ENCODE results near the gene CACNB1. TPM values are rescaled to one million over a fixed set of nuclear protein-coding genes. Genes with fewer than 3 reads are reported as not detected.

The CACNB1 gene
- polyA plus RNA-seq, 1 donor (not counting 4 experiments of a cell fraction or from before 2014, with no cell fraction given), result 4.0 TPM

DNA sequence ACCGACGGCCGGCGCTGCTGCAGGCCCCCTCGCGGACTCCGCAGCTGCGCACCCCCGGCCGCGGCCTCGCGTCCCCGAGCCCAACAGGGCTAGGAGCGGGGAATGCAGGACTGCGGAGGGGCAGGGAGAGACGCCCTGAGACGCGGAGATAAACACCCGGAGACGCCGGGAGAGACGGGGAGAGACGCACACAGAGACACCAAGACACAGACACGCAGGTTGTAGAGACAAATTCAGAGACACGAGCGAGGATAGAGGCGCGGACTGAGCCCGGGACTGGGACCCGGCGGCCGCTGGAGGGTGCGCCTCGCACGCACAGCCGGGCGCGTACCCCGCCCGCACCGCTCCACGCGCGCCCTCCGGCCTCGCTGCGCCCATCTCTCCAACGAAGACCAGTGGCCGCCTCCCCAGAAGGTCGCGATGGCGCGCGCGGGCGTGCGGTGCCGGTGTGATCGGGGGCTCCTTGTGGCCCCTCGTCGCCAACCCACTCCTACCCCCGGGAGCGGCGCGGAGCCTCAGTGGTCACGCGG, 27.4 kb upstream of the CACNB1 start:
- no peak overlapping the region for H3K4me3 ChIP-seq (ENCODE audit: control insufficient read depth in 2 of 3, extremely low read depth in 1 of 3, insufficient read depth in 2 of 3, low read depth in 1 of 3, low read length in 3 of 3)

DNA sequence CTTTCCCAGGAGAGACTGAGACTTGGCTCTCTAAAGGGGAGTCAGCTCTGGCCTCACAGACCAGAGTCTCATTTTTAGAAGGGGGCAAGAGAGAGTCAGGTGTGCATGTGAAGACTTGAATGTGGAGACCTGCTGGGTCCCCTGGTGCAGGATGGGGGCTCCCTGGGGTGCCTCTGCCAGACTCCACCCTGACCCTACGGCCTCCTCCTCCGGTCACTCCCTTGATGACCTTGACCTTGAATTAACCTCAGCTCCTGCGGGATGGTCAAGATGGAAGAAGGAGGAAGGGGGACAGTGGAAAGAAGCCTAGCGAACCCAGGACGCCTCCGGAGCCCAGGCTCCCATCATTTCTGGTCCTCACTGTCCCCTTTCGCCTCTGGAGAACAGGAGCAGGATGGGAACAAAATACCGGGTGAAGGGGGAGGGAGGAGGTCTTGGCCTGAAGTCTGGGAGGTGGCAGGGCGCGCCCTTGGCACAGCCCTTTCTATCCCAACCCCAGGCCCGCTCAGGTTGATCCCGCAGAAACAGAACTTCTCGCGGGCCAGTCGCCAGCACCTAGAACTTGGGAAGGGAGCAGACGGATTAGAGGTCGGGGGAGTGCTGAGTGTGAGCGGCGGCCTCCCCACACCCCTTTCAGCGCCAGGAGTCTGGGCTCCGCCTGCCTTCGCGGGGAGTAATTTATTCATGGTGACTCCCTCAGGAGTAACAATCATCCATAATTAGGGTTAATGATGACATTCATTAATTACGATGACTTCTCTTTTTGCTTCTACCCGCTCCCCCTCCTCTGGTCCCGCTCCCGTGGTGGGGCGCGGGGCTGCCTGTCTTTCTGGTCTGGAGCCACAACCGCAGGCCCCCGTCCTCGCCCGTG, 26.7 kb upstream of the CACNB1 start:
- Histone ChIP-seq H3K4me1 (ENCODE audit: control insufficient read depth, extremely low read depth, insufficient read depth, low read length) (no peaks in the 10 kb centered on the region), H3K9me3 (ENCODE audit: control insufficient read depth, low read depth, low read length) (no peaks in the 10 kb centered on the region), H3K27ac (ENCODE audit: control insufficient read depth, insufficient read depth, low read length) (no peak overlapping the region), H3K36me3 (ENCODE audit: control insufficient read depth in 2 of 2, extremely low read depth in 1 of 2, insufficient read depth in 2 of 2, low read length in 2 of 2) (no peaks in the 10 kb centered on the region), H3K9ac (ENCODE audit: control insufficient read depth, extremely low read depth, insufficient read depth, low read length) (no peak overlapping the region), H3K27me3 (ENCODE audit: control insufficient read depth, extremely low read depth, insufficient read depth, low read length) (peaks cover 74% of the 10 kb centered on the region), H3K9me1 (ENCODE audit: control insufficient read depth, extremely low read depth, insufficient read depth, low read length) (no peaks in the 10 kb centered on the region), H3K79me2 (ENCODE audit: control insufficient read depth, insufficient read depth, low read length) (no peaks in the 10 kb centered on the region), H2AFZ (ENCODE audit: control insufficient read depth, low read length) (no peak overlapping the region), H3K4me3 (ENCODE audit: control insufficient read depth in 2 of 3, extremely low read depth in 1 of 3, insufficient read depth in 2 of 3, low read depth in 1 of 3, low read length in 3 of 3) (no peak overlapping the region), H3K4me2 (ENCODE audit: control insufficient read depth, extremely low read depth, insufficient read depth, low read depth, low read length) (no peak overlapping the region), H4K20me1 (ENCODE audit: control insufficient read depth, extremely low read depth, insufficient read depth, low read length) (no peaks in the 10 kb centered on the region)
- TF ChIP-seq EZH2 (IDR thresholded peaks at IDR 0.05; ENCODE audit: low read length), result peak; percentile 81
- TF ChIP-seq, protein P1, sequence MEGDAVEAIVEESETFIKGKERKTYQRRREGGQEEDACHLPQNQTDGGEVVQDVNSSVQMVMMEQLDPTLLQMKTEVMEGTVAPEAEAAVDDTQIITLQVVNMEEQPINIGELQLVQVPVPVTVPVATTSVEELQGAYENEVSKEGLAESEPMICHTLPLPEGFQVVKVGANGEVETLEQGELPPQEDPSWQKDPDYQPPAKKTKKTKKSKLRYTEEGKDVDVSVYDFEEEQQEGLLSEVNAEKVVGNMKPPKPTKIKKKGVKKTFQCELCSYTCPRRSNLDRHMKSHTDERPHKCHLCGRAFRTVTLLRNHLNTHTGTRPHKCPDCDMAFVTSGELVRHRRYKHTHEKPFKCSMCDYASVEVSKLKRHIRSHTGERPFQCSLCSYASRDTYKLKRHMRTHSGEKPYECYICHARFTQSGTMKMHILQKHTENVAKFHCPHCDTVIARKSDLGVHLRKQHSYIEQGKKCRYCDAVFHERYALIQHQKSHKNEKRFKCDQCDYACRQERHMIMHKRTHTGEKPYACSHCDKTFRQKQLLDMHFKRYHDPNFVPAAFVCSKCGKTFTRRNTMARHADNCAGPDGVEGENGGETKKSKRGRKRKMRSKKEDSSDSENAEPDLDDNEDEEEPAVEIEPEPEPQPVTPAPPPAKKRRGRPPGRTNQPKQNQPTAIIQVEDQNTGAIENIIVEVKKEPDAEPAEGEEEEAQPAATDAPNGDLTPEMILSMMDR (optimal IDR thresholded peaks at IDR 0.05 in 1 of 3, IDR thresholded peaks at IDR 0.05 in 1 of 3, conservative IDR thresholded peaks at IDR 0.05 in 1 of 3; ENCODE audit: extremely low read depth in 1 of 3, insufficient read depth in 2 of 3, low read length in 3 of 3), result no peak
- DNase-seq (ENCODE audit: low read depth, low spot score) (no peak), FAIRE-seq (no peak)
- dilution Hi-C loops (cut with MboI; ENCODE audit: extremely low pct_ligation_motif_present, low sequenced_read_pairs), result no loop called here

More for the DNA sequence above, 27.4 kb upstream of the CACNB1 start:
- Histone ChIP-seq H4K20me1 (ENCODE audit: control insufficient read depth, extremely low read depth, insufficient read depth, low read length) (no peaks in the 10 kb centered on the region), H3K9ac (ENCODE audit: control insufficient read depth, extremely low read depth, insufficient read depth, low read length) (no peak overlapping the region), H3K79me2 (ENCODE audit: control insufficient read depth, insufficient read depth, low read length) (no peaks in the 10 kb centered on the region), H3K27ac (ENCODE audit: control insufficient read depth, insufficient read depth, low read length) (no peak overlapping the region), H3K27me3 (ENCODE audit: control insufficient read depth, extremely low read depth, insufficient read depth, low read length) (peaks cover 70% of the 10 kb centered on the region), H3K36me3 (ENCODE audit: control insufficient read depth in 2 of 2, extremely low read depth in 1 of 2, insufficient read depth in 2 of 2, low read length in 2 of 2) (no peaks in the 10 kb centered on the region), H3K4me1 (ENCODE audit: control insufficient read depth, extremely low read depth, insufficient read depth, low read length) (no peaks in the 10 kb centered on the region), H2AFZ (ENCODE audit: control insufficient read depth, low read length) (no peak overlapping the region), H3K9me1 (ENCODE audit: control insufficient read depth, extremely low read depth, insufficient read depth, low read length) (no peaks in the 10 kb centered on the region), H3K9me3 (ENCODE audit: control insufficient read depth, low read depth, low read length) (no peaks in the 10 kb centered on the region), H3K4me2 (ENCODE audit: control insufficient read depth, extremely low read depth, insufficient read depth, low read depth, low read length) (no peak overlapping the region)
- DNase-seq (ENCODE audit: low read depth, low spot score) (no peak), FAIRE-seq (no peak)
- dilution Hi-C loops (cut with MboI; ENCODE audit: extremely low pct_ligation_motif_present, low sequenced_read_pairs), result no loop called here
- peak; percentile 83 for TF ChIP-seq EZH2 (IDR thresholded peaks at IDR 0.05; ENCODE audit: low read length)
- TF ChIP-seq, protein P1 (optimal IDR thresholded peaks at IDR 0.05 in 1 of 3, IDR thresholded peaks at IDR 0.05 in 1 of 3, conservative IDR thresholded peaks at IDR 0.05 in 1 of 3; ENCODE audit: extremely low read depth in 1 of 3, insufficient read depth in 2 of 3, low read length in 3 of 3), result peak in 1 of 3 experiments; percentile 3

Measured in keratinocyte (primary cell).